SW480 (cell line): ENCODE results near the gene PRKAG1.

Experiments used
- DNase-seq: peaks from one replicate; pipeline ENCODE4 v3.0.0-alpha.2; 2016; ENCODE audit warnings: low spot score

The PRKAG1 gene

GRCh38 chr12:48966177-48966895 lies 52.2 kb downstream of the PRKAG1 start:
- DNase-seq = no peak

GRCh38 chr12:48965298-48965838 lies 53.2 kb downstream of the PRKAG1 start:
- DNase-seq = peak; percentile 59

- DNase-seq = no peak
Measured at GRCh38 chr12:48961801-48962200, 56.8 kb downstream of the PRKAG1 start.

- peak; percentile 48 for DNase-seq
Measured at GRCh38 chr12:48961331-48961730, 57.2 kb downstream of the PRKAG1 start.

GRCh38 chr12:48960834-48961233 lies 57.7 kb downstream of the PRKAG1 start:
- no peak for DNase-seq

- DNase-seq = no peak
Measured at GRCh38 chr12:48958049-48958388, 60.6 kb downstream of the PRKAG1 start.

GRCh38 chr12:48957141-48958048 lies 61.2 kb downstream of the PRKAG1 start, which contains the start of gene ARF3:
ARF3 (minus strand) TSS chr12:48957487; CDS start chr12:48941095, 16,392 bp downstream.
- peak; percentile 91 for DNase-seq

- peak; percentile 85 for DNase-seq
Measured at GRCh38 chr12:48956279-48957140, 62.1 kb downstream of the PRKAG1 start.

- no peak for DNase-seq
Measured at GRCh38 chr12:48954841-48955501, 63.6 kb downstream of the PRKAG1 start.

GRCh38 chr12:48954061-48954460 lies 64.5 kb downstream of the PRKAG1 start:
- no peak for DNase-seq

GRCh38 chr12:48952691-48953090 lies 65.9 kb downstream of the PRKAG1 start:
- no peak for DNase-seq
